HG02943 (cell line): ENCODE data around the gene NOTCH4.
"Not testable (repeated sequence)": the region's sequence is repeated elsewhere in the genome, so short reads cannot be mapped to it uniquely, and the experiment has no call there.

Experiments
- ATAC-seq: cut with Tn5 transposase; IDR thresholded peaks from one replicate; pipeline ENCODE4 v1.9.1; 2021; ENCODE audit warnings: mild to moderate bottlenecking, low read depth, moderate library complexity; ENCODE audit not compliant: unreplicated experiment

The NOTCH4 gene

DNA sequence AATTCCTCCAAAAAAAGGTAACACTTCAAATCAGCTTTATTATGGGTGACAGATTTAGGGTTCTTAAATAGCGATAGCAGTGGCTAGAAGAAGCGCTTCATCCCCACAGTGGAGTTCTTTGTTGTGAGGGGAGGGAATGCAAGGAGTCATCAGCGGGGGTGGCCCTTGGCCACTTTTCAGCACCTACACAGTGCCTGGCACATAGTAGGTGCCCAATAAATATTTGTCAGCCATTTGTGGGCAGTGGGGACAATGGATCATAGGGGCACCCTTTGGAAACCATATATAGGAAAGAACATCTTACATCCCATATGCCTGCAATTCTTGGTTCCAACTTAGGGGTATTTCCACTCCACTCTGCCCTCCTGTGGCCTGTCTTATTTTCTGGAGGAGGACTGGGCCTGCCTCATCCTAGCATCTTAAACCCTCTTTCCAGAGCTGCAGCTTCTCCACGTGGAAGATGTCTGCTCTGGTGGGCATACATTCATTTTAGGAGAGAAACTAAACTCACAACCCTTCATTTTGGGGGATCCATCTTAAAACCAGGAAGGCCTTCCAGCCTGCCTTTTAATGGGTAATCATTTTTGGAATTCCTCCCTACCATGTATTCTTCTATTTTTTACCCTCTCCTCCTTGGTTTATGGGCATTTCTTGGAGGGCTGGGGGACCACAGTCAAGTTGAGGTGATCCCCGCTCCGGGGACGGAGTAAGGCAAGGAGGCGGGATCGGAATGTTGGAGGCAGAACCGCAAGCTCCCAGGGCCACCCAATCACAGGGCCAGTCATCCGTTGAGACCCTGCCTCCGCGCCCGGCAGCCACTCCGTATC lies 28.8 kb downstream of the NOTCH4 start:
- ATAC-seq, result no peak

- no peak for ATAC-seq
Observed at GRCh38 chr6:32194388-32194787, 29.5 kb downstream of the NOTCH4 start.

- ATAC-seq, result not testable (repeated sequence)
Observed at GRCh38 chr6:32193096-32193495, 30.8 kb downstream of the NOTCH4 start.

DNA sequence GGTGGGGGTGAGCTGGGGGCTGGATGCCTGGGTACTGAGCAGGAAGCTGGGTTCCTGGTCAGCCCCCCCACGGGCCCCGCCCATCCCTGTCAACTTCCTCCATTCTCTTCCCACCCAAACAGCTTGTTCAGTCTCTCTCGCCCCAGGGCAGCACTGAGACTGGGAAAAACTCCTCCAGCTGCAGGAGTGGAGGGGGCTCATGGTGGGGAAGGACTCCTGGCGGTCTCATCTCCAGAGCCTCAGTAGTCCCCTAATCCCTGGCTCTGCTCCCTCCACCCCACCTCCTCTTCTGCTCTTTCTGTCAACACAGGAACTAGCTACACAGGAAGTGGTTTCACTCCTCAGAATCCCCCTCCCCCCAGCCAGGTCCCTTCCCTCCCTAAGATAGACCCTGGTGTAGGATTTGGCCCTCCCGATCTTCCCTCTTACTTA lies 31.2 kb downstream of the NOTCH4 start, which contains the start of gene GPSM3:
GPSM3 (minus strand) TSS at position 36 of the 432 bp plus-strand sequence. CDS start 130 bp downstream, outside the sequence.
- ATAC-seq, result no peak

- no peak for ATAC-seq
Observed at GRCh38 chr6:32191696-32192607, 31.9 kb downstream of the NOTCH4 start.

DNA sequence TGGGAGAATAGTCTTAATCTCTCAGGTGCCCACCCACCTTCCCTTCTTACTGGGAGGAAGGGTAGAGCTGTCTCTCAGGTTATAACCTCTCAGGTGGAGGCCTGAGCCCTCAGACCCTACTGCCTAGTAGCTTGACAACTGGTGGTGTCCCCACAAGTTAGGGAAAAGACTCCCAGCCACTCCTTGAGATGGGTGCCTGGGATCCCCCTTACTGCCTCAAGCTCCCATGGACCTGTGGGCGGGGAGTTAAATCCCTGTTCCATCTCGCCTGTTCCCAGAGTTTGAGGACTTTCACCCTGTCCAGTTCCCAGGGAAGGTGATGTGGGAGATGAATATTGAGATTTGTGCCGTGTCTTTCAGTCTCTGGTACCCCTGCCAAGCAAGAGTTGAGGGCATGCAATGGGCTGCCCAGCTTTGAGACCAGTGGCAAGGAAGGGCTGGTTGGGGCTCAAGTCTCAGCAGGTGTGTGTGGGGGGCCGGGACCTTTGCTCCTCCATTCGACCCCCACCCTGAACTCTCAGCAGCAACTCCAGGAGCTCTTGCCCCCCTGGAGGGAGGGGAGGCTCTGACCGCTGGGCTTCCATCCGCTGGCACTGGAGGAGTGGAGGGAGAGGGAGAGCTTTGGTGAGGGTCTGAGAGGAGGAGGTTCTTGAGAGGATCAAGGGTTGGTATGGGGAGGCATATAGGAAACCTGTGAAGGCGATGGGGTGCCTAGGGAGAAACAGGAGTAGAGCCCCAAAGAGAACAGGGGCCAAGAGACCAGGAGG lies 32.8 kb downstream of the NOTCH4 start:
- ATAC-seq, result no peak

- peak; percentile 43 for ATAC-seq
Observed at GRCh38 chr6:32190054-32190851, 33.6 kb downstream of the NOTCH4 start, which contains the start of gene PBX2. TSS of gene PBX2 (minus strand) at chr6:32190202. CDS start at chr6:32189915, 287 bp downstream.

GRCh38 chr6:32189742-32190053 lies 34.2 kb downstream of the NOTCH4 start:
- no peak for ATAC-seq

GRCh38 chr6:32189069-32189741 lies 34.7 kb downstream of the NOTCH4 start:
- ATAC-seq, result no peak

GRCh38 chr6:32188381-32189068 lies 35.3 kb downstream of the NOTCH4 start:
- no peak for ATAC-seq

DNA sequence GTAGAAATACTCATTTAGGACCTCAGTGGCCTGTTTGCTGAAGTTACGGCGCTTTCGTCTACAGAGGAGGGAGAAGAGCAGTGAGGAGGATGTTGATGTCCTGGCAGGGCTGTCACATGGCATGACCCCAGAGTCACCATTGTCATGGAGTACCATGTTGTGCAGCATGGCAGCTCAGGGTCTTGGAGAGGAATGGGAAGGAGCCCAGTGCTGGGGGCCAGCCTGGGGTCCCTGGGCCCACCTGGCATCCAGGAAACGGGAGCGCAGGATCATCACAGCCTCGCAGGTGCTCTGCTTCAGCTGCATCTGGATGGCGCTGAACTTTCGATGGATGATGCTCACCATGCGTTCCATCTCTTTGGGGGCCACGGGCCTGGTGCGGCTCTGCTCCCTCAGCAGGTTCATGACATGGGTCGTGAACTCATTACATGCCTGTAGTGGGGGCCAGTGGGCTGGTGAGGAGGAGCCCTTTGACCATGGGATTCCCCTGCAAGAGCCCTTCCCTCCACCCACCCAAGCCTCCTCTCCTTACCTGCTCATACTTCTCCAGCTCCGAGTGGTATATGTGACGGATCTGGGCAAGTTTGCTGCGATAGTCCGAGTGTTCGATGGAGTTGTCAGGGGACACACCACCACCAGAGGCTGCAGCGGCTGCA lies 36.0 kb downstream of the NOTCH4 start:
- ATAC-seq, result not testable (repeated sequence)

GRCh38 chr6:32187009-32187709 lies 36.7 kb downstream of the NOTCH4 start:
- no peak for ATAC-seq

DNA sequence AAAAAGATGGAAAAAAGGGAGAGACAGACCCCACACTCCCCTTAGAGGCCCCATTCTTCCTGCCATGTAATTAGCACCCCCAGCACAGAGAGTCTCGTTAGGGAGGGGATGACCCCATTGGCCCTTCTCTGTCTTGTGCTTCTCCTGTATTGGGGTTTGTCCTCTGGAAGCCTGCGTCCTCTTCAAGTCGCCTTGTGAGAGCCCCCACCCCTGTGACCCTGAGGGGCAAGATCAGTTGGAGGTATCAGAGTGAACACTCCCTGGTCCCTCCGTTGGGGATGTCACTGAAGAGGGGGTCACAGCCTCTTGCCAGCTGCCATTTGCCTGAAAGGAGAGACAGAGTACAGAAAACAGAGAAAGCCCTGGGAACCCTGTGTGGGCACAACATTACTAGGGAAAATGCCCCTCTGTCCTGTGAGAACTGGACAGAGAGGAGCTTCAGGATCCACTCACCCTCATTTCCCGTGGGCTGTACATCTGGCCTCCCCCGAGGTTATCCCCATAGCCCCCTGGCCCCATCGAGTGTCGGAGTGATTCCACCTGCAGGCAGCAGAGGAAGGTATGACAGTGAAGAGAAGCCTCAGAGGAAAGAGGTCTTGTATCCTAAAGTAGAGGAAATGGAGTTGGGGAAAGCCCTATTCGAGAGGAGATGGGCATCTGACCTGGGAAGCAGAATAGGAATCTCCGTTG lies 37.6 kb downstream of the NOTCH4 start:
- ATAC-seq, result not testable (repeated sequence)

- not testable (repeated sequence) for ATAC-seq
Observed at GRCh38 chr6:32185681-32186131, 38.2 kb downstream of the NOTCH4 start.

DNA sequence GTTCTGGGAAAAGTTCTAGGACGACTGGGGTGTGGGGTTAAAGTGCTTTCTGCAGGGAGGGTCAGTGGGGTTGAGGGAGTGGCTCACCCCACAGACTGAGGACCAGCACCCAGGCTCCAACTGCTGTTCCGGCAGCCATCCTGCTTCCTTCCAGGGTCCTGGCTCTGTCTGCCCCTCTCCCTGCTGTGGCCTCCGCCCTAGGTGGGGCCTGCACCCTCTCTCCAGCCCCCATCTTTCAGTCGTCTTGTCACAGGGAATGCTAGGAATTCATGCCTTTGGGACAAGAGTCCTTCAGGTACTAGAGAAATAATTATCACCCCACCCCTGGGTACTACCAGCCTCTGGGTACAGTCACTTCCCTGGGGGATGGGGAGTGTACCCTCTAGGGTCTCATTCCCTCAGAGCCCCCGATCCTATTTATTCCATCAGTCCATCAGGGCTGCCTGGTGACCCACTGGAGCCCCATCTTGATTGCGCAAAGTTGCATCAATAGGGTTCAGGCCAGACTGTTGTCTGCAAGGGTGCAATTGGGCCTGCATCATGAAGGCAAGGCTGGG lies 39.7 kb downstream of the NOTCH4 start, which contains the start of gene AGER:
AGER (minus strand) TSS at position 170 of the 557 bp plus-strand sequence; CDS start at position 139, 31 bp downstream.
- no peak for ATAC-seq

GRCh38 chr6:32183483-32184083 lies 40.3 kb downstream of the NOTCH4 start:
- ATAC-seq, result no peak
